Measurements from ENCODE around the gene NSD2.

- no peak for TF ChIP-seq SMC3 (conservative IDR thresholded peaks at IDR 0.05; ENCODE audit: poor library complexity)
- TF ChIP-seq POLR2AphosphoS5 (IDR thresholded peaks at IDR 0.05), result no peak
- no peak for TF ChIP-seq REST (IDR thresholded peaks at IDR 0.05; ENCODE audit: borderline replicate concordance)
- no peak for TF ChIP-seq EZH2 (IDR thresholded peaks at IDR 0.05; ENCODE audit: borderline replicate concordance, insufficient read depth, low read length, poor library complexity, severe bottlenecking)
These were observed 28.9 kb downstream of the NSD2 start for GRCh38 chr4:1900087-1900433.
